Neural crest cell (in vitro differentiated cells): Measurements from ENCODE around the gene TLX2. TPM values are rescaled to one million over a fixed set of nuclear protein-coding genes. Genes with fewer than 3 reads are reported as not detected.

Source experiments
- DNase-seq: peaks from one replicate; pipeline ENCODE4 v3.0.0; 2021; ENCODE audit warnings: low read depth, mixed read lengths, low spot score
- H3K27ac Mint-ChIP-seq: one replicate; pipeline ENCODE4 v1.8.0; 2021; ENCODE audit warnings: mild to moderate bottlenecking, mixed read lengths; ENCODE audit not compliant: unreplicated experiment
- H3K27me3 Mint-ChIP-seq: 2 replicates; pipeline ENCODE4 v1.8.0; 2021; ENCODE audit warnings: low read depth, mild to moderate bottlenecking, mixed read lengths
- H3K36me3 Mint-ChIP-seq: 2 replicates; pipeline ENCODE4 v1.8.0; 2021; ENCODE audit warnings: low read depth, mild to moderate bottlenecking, mixed read lengths
- H3K4me1 Mint-ChIP-seq: 2 replicates; pipeline ENCODE4 v1.8.0; 2021; ENCODE audit warnings: mixed read lengths
- H3K4me3 Mint-ChIP-seq: one replicate; pipeline ENCODE4 v1.8.0; 2021; ENCODE audit warnings: mild to moderate bottlenecking, mixed read lengths
- H3K9me3 Mint-ChIP-seq: 2 replicates; pipeline ENCODE4 v1.8.0; 2021; ENCODE audit warnings: mixed read lengths
- CTCF ChIP-seq: fragments of 200-600 bp; sonication (generic); conservative IDR thresholded peaks from 2 replicates; pipeline ENCODE4 v1.5.0; 2021; ENCODE audit warnings: antibody characterized with exemption, mild to moderate bottlenecking
- total RNA-seq: library from RNA; stranded (reverse); gene quantifications from 2 replicates; pipeline ENCODE4 v1.2.1, GENCODE V29; 2021

Gene TLX2
- total RNA-seq, 1 donor from 2014 or later: not detected

GRCh38 chr2:74503506-74504475 lies 10.5 kb upstream of the TLX2 start:
- DNase-seq: no peak
- H3K36me3 Mint-ChIP-seq: peaks cover 23% of the 10 kb centered on the region
- H3K27ac Mint-ChIP-seq: no peak overlapping the region
- peaks cover 41% of the 10 kb centered on the region for H3K4me1 Mint-ChIP-seq
- H3K9me3 Mint-ChIP-seq: peaks cover 3% of the 10 kb centered on the region
- peak overlapping the region; percentile 99 for H3K4me3 Mint-ChIP-seq
- peaks cover 90% of the 10 kb centered on the region for H3K27me3 Mint-ChIP-seq
- no peak for TF ChIP-seq CTCF

DNA sequence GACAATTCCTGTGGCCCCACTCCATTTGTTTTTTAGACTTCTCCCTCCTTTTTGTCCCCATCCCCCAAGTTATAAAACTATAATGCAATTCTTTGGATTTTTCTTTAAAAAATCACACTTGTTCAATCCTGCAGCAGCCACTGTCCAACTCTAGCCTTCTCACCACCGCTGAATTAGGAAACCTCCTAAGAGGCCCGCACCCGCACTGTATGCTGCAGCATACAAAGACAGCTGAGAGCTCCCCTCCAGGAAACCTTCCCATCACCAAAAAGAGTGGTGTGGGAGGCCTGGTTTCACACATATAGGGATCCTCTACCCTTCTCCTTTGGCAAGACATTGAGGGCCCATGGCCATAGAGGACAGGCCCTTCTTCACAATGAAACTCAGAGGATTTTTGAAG lies 9.7 kb upstream of the TLX2 start:
- no peak for TF ChIP-seq CTCF
- peaks cover 3% of the 10 kb centered on the region for H3K9me3 Mint-ChIP-seq
- no peak for DNase-seq
- H3K4me3 Mint-ChIP-seq: peak overlapping the region; percentile 99
- no peak overlapping the region for H3K27ac Mint-ChIP-seq
- peaks cover 23% of the 10 kb centered on the region for H3K36me3 Mint-ChIP-seq
- peaks cover 37% of the 10 kb centered on the region for H3K4me1 Mint-ChIP-seq
- peaks cover 91% of the 10 kb centered on the region for H3K27me3 Mint-ChIP-seq

DNA sequence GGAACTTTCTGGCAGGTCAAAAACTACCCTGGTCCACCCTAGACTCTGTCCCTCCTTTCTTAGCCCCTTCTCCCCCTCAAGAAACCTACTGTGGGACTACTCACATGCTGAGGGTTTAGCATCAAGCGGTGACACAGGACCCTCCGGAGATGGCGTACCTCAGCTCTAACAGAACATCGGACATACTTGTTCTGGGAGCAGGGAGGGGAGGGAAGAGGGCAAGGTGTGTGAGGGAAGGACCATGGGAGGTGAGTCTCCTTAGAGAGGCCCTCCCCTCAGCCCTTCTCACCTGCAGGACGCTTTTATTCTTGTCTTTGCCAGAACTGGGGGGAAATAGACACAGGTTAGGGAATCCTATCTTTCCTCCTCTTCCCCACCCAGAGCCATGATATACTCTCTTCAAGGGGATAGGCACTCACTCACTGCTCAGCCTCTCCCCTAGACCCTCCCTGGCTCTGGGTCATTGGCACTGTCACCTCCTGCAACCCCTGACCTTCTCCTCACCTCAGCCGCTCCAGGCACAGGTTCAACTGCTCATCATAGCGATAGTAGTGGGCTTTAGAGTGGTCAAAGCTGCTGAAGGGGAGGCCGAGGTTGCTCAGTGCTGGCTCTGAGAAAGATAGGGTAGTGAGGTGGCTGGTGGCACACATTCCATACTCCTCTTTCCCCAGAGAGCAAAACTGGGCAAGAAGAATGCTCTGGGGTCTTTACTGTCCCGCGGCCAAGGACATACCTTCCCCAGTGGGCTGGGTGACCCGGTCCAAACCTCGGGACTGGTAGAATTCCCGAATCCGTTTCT lies 8.6 kb upstream of the TLX2 start:
- Mint-ChIP-seq H3K27me3 (peaks cover 91% of the 10 kb centered on the region), H3K4me3 (peak overlapping the region; percentile 99), H3K9me3 (peaks cover 3% of the 10 kb centered on the region), H3K36me3 (peaks cover 23% of the 10 kb centered on the region), H3K27ac (no peak overlapping the region), H3K4me1 (peaks cover 37% of the 10 kb centered on the region)
- TF ChIP-seq CTCF: no peak
- no peak for DNase-seq

DNA sequence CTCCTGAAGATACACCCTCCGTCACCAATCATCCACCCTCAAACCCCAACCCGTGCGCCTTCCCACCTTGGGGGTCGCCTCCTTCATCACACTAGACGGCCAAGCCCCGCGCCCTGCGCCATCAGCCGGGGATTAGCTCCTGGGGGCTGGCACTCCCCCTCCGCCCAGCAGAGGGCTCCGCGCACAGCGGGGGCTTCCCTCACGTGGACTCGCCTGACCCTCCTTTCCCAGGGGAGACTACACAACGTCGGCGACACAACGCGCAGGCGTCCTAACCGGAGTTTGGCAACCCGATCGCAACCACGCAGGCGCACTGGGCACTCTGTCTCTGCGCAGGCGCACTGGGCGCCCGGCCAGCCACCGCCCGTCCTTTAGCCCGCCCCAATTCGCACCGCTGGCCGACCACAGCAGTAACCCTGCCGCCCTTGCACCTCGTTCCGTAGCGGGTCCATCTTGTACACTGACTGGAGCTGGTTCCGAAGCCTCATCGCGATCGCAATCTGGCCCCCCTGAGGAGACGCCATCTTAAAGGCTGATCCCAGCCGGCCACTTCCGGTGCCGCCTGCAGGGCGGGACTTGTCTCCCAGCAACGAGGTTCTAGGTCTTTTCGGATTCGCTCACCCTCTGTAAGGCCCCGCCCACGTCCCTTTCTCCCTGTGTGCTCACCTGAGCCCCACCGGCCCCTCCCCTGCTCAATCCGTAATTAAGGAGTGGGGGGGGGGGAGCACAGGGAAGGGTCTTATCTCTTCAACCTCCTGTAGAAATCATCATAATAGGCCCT lies 6.9 kb upstream of the TLX2 start, which contains the start of gene PCGF1:
PCGF1 (minus strand) TSS at position 551 of the 781 bp plus-strand sequence; CDS start at position 524, 27 bp downstream.
- Mint-ChIP-seq H3K27me3 (peaks cover 91% of the 10 kb centered on the region), H3K9me3 (peaks cover 3% of the 10 kb centered on the region), H3K4me3 (peak within 1 kb of the TSS; percentile 99)

More for the DNA sequence above, 6.9 kb upstream of the TLX2 start, which contains the start of gene PCGF1:
- TF ChIP-seq CTCF: peak; percentile 61
- H3K4me1 Mint-ChIP-seq: peaks cover 35% of the 10 kb centered on the region
- peaks cover 21% of the 10 kb centered on the region for H3K36me3 Mint-ChIP-seq
- peak within 1 kb of the TSS; percentile 100 for H3K27ac Mint-ChIP-seq
- DNase-seq: peak; percentile 97
